ENCODE data around the gene ZNF236.

Gene ZNF236

DNA sequence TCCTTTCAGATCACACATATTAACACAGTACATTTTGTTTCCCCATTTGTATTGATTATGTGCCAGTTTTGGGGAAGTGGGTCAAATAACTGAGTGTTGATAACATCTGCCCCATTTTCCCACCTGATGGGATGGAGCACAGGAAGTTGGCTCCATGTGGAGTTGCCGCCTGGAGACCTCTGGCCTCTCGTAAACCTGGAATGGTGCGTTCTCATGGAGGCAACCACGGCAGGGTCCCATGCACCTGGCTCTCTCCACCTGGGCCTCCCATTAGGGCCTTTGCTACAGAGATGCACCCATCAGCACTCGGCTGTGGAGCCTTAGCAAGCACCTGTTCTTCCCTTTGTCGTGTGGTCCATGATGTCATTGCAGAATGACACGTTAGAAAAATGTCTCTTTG is 179.6 kb downstream of the ZNF236 start:
- in situ Hi-C loops (cut with MboI; ENCODE audit: low sequenced_read_pairs) = loop anchor here (5.0 kb wide), 1 partner anchor 50 kb away; no protein-coding TSS in a partner anchor

GRCh38 chr18:77002496-77002895 is 180.1 kb downstream of the ZNF236 start:
- in situ Hi-C loops (cut with MboI; ENCODE audit: low sequenced_read_pairs) = loop anchor here (5.0 kb wide), 1 partner anchor 50 kb away; no protein-coding TSS in a partner anchor

DNA sequence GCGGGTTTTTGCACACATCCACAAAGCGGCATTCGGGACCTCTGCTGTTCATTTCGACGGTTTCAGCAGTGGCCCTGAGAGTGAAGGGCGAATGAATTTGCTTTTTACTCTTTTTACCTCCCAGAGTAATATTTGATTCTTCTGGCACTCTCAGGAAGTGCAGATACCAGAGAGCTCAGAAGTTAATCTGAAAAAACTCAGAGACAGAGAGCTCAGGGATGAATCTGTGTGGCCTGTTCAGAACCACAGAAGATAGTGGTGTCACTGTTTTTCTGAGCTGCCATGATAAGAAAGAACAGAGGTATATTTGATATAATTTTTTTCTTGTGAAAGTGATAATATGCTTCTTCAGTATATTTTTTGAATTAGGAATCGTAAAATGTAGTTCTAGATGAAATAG is 181.0 kb downstream of the ZNF236 start:
- in situ Hi-C loops (cut with MboI; ENCODE audit: low sequenced_read_pairs) = loop anchor here (5.0 kb wide), 1 partner anchor 49 kb away; no protein-coding TSS in a partner anchor

DNA sequence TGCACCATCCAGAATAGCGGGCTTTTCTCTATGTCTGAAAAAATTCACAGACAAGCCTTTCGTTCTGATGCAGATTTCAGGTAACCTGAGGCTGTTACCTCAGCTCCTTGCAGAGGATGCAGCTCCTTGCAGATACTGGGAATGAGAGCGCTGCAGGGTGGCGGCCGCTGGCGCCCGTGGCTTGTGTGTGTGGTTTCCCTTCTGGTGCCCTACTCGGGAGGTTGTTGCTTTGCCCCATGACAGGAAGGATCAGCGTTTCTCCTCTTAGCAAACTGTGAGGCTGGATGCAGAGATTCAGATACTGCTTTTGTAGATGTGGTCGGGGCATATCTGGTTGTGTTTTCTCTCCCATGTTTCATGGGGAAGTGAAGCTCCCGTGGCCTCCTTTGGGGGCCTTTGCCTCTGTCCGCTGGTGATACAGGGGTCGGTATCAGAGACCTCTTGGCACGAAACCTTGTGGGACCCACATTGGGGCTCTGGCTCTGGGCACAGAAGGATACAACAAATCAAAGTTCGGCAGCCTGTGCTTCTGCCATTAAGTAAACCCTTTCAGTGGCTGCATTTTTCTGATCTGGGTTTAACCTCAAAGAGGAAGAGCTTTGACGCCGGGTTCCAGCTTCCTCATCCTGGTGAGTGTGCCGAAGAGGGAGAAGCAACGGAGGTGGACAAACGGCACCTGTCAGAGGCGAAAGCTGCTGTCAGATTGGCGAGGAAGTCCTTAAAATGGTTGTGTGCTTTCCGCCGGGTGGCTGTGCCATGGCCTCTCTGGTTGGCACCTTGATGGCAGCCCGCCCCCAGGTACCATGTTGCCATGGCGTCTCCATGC is 182.4 kb downstream of the ZNF236 start:
- in situ Hi-C loops (cut with MboI; ENCODE audit: low sequenced_read_pairs) = loop anchor here (5.0 kb wide), 1 partner anchor 48 kb away; no protein-coding TSS in a partner anchor

GRCh38 chr18:77005651-77006195 is 183.4 kb downstream of the ZNF236 start:
- in situ Hi-C loops (cut with MboI; ENCODE audit: low sequenced_read_pairs) = no loop called here

- in situ Hi-C loops (cut with MboI; ENCODE audit: low sequenced_read_pairs) = no loop called here
Observed at GRCh38 chr18:77006305-77007175, 184.2 kb downstream of the ZNF236 start.

DNA sequence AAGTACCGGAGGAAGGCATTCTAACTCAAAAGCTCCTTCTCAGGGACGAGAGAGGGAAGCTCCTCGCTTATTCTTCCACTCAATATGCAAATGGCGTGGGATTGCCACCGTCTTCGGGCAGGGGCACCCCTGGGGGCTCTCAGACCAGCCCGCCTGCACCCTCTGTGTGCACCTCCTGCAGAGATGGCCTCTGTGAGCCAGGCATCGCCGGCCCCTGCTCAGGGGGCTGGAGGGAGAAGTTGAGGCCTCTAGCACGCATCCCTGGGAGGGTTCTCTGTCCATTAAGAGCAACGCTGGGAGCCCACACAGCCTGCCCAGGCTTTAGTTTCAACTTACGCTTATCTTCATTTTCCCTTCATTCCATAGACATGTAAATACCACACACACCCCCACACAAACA is 184.9 kb downstream of the ZNF236 start:
- in situ Hi-C loops (cut with MboI; ENCODE audit: low sequenced_read_pairs) = no loop called here

DNA sequence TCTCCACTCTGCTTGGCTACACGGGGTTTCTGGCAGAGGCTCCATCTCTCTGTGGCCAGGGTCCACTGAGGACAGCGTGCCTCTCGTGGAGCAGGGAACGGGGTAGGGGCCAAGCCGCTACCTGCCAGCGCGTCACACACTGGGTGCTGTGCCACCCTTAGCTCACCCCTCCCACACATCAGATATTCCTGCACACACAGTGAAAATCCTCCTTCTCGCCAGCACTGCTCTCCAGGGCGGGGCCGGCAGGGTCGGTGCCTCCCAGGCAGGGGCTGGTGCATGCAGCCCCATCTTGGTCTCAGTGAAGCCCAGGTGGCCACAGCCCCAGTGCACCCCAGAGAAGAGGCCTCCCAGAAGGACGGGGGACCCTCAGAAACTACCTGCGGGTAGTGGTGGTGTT is 185.6 kb downstream of the ZNF236 start:
- in situ Hi-C loops (cut with MboI; ENCODE audit: low sequenced_read_pairs) = no loop called here

DNA sequence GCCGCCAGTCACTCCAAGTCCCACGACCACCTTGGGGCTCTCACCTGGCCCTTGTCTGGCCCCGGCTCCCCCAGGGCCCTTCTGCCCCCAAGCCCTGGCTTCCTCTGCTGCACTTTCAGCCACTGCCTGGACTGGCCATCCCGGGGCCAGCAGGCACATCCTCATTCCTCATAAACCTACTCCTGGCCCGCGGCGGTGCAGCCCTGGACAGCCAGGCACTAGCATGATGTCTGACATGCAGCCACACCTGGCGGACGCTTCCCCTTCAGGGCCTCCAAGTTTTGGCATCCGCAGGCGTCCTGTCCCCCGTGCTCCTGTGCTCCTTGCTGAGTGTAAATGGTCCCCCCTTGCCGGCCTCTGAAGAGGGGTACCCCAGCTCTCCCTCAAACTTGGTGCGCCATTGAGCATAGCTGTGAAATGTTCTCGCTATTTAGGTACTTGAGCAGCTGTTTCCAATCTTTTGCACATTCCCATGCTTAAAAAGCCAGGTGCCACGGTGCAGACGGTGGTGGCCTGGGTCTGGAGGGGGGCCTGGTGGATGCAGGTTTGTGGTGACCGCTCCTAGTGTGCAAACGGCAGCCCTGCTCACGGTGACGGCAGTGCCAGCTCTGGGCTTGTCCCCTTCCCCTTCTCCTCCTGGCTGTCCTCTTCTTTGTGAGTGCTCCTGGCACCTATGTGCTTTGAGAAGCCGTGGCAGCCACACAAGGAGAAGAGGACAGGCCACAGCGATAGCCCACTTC is 186.4 kb downstream of the ZNF236 start:
- in situ Hi-C loops (cut with MboI; ENCODE audit: low sequenced_read_pairs) = no loop called here

DNA sequence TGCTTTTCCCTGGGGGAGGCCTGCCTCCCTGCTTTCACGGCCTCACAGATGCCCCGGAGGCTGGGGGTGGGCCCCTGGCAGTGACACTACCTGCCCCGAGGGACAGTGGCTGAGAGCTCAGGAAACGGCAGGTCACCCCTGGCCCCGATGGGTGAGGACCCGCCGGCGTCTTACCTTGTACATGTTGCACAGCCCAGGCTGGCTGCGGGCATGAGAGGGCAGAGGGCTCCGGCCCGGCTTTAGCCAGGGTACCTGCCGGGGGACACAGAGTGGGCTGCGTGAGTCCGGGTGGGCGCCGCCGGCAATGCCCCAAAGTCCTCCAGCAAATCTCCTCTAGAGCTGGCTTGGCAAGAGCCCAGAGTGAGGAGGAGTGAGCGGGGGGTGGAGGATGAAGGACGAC is 187.3 kb downstream of the ZNF236 start:
- in situ Hi-C loops (cut with MboI; ENCODE audit: low sequenced_read_pairs) = no loop called here

DNA sequence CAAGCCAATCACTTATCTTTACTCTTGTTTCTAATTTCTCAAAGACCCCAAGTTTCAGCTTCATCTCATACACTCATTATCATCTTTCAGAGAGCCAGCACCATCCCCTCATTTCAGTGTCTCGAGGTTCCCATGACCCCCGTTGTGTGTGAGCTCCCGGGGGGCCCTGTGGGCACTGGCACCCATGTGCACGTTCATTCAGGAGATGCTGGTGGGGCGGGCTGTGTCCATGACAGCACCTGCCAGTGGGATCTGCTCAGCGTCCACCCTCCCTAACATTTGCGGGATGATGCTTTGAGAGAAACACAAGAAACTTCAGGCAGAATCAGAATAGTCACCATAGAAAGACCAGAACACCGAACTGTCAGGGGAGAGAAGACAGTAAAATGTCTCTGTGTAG is 189.8 kb downstream of the ZNF236 start:
- in situ Hi-C loops (cut with MboI; ENCODE audit: low sequenced_read_pairs) = no loop called here

DNA sequence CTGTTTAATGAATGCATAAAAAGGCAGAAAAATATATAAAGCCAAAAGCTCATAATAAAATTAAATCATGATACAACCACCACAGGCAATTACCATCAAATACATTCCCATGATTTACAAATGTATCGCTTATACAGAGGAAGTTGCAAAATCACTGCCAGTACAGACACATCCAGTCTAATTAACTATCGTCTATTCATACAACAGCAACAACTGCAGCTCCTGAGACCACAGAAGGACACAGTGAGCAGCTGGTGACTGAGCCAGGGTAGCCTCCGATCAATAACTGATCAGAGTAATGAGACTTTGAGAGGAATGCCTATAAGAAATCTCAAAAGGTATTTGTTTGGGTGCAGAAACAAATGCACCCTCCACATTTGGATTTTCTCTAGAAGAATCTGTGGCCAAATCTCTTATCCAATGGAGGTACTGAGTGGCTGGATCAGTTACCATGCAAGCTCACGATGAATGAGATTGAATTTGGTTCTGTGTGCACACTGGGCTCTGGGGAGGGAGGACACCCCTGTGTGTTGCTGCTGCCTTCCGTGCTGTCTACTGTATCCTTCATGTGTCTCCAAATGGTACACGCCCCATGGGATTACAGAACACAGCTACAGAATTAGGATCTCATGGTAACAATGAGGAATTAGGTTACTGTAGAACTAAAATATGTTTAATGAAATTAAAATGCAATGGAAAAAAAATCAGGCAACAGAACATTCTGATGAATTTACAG is 190.6 kb downstream of the ZNF236 start:
- in situ Hi-C loops (cut with MboI; ENCODE audit: low sequenced_read_pairs) = no loop called here

DNA sequence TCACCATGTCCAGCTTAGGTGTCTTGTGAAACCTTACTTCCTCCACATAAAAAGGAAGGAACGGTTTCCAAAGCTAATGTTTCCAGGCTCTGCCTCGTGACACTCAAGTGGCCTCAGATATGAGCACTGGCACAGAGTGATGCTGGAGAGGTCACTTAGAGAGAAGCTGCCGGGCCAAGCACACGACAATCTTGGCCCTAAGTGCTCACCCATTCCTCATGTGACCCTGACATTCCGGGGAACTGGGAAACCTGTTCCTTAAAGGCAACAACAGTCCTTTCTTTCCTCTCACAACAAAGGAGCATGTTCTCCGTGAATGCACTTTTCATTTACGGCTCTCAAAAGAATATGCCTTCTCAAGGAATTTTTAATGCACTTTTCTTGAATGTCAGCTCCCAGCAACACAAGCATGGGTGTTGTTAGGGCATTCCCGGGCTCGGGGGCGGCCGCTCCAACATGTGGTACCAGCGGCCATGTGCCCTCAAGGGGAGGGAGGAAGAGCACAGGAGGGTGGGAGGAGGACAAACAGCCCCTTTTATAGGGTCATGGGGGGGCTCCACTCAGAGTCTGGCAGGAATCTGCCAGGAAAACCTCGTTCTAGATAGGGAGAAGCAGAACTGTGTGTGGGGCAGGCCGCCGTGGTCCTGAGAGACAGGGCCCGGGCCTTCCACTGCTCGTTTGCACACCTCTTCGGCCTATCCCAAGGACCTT is 191.6 kb downstream of the ZNF236 start:
- in situ Hi-C loops (cut with MboI; ENCODE audit: low sequenced_read_pairs) = no loop called here

DNA sequence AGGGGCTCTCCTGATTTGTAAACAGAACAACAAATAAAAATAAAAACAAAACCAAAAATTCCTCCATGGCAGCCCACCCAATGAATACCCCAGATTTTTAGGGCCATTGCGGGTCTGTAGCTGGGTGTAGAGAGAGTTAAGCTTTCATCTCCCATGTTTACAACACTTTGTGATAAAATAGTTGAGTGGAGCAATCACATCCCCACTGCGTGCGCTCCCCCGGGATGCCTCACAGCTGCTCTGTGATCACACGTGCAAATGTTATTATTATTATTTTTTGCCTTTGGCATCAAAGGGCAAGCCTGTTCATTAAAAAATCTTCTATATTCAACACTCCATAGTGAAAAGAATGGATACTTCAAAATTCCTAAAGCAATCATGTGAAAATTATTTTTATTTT is 192.2 kb downstream of the ZNF236 start:
- in situ Hi-C loops (cut with MboI; ENCODE audit: low sequenced_read_pairs) = no loop called here

DNA sequence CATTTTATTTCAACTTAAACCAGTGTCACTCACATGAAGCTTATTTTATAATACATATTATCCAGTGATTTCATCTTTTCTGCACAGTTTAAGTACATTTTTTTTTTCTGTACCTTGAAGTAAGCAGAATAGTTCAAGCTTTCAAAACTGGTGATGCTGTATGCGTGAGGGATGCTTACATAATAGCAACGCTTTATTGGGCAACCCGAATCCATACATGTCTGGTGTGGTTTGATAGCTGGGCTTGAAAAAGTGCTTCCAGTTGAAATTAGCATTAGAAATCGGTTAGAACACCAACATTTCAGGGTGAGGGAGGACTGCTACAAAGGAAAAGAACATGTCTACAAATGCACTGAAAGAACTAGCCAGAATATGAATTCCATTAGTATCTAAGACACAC is 192.8 kb downstream of the ZNF236 start:
- in situ Hi-C loops (cut with MboI; ENCODE audit: low sequenced_read_pairs) = no loop called here

DNA sequence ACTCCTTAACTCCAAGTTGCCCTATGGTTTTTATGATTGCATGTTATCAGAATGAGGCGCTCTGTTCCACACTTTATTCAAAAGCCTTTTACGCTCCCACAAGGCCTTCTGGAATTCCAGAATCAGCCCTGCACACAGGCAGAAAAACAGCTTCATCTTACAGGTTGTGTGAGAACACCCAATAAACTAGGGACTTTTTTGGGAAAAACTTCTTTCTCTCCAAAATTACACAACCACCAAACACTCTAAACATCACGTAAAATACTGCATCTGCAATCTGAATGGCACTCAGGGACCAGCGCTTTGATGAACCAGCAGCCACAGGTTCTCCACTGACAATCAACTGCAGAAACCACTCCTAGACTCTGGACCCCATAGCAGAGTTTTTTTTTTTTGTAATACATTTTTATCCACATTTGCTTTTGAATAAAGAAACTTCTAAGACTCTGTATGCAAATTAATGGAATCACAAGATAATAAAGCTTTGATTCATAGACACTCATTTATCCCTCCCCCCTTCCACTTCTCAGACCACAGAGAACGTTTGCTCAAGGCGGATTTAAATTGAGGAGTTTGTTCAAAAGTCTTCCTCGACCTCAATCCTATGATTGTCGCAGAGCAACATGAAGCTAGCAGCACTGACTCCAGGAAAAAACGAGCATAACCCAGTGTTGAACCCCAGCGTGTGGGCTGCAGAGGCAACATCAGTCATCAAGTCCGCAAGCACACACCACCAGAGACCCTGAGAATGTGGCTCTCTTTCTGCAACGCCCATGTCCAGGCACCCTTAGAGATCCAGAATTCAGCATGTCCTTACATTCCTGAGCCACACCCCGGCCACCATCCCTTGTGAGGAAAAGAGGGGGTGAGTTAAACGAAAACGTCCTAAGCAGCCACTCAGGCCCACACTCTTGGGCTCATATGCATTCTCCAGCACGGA is 193.7 kb downstream of the ZNF236 start:
- in situ Hi-C loops (cut with MboI; ENCODE audit: low sequenced_read_pairs) = no loop called here

DNA sequence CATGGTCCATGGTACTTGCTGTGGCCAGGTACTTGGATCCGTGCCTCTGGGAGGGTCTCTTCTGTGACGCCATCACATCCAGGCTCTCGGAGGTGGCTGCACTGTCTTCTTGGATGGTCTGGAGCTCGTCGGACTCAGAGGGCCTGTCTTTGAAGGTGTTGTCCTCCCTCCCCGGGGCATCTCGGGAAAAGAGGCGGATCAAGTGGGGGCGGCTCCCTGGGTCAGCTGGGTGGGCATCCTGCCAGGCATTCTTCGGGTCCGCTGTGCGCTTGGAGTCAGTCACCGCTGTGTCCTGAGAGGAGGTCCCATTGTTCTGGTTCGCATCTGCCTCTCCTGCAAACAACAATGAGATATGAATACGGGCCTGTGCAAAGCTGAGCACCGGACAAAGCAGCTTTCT is 194.6 kb downstream of the ZNF236 start:
- in situ Hi-C loops (cut with MboI; ENCODE audit: low sequenced_read_pairs) = no loop called here

- in situ Hi-C loops (cut with MboI; ENCODE audit: low sequenced_read_pairs) = no loop called here
Observed at GRCh38 chr18:77017355-77017754, 195.0 kb downstream of the ZNF236 start.
